NCI-H345 treated with DMSO at 0.1 percent for 48 hours (cell line): Measurements from ENCODE around the gene CEL.
"Not testable (repeated sequence)": the region's sequence is repeated elsewhere in the genome, so short reads cannot be mapped to it uniquely, and the experiment has no call there.

ENCODE experiments used
- DNase-seq: peaks from one replicate; lab custom pipeline; 2025; ENCODE audit not compliant: unreplicated experiment; lab: John Stamatoyannopoulos, UW

Gene CEL

DNA sequence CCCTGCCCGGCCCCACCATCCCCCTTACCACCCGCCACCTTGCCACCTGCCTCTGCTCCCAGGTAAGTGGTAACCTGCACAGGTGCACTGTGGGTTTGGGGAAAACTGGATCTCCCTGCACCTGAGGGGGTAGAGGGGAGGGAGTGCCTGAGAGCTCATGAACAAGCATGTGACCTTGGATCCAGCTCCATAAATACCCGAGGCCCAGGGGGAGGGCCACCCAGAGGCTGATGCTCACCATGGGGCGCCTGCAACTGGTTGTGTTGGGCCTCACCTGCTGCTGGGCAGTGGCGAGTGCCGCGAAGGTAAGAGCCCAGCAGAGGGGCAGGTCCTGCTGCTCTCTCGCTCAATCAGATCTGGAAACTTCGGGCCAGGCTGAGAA lies at the start of gene CEL:
Gene CEL, plus strand, starts transcription at position 218 of the 382 bp plus-strand sequence. Its CDS starts 22 bp downstream, at position 240.
- peak; percentile 81 for DNase-seq

DNA sequence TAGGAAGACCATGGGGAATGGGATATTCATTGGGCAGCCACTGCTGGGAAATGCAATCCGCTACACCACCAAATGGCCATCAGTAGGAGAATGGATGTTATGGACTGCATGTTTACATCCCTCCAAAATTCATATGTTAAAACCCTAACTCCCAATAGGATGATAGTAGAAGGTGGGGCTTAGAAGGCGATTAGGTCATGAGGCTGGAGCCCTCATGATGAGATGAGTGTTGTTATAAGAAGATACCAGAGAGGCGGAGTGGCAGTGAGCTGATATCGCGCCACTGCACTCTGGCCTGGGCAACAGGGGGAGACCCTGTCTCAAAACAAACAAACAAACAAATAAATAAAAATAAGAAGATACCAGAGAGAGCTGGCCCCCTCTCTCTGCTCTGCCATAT lies 47.1 kb upstream of the CEL start:
- DNase-seq: no peak

DNA sequence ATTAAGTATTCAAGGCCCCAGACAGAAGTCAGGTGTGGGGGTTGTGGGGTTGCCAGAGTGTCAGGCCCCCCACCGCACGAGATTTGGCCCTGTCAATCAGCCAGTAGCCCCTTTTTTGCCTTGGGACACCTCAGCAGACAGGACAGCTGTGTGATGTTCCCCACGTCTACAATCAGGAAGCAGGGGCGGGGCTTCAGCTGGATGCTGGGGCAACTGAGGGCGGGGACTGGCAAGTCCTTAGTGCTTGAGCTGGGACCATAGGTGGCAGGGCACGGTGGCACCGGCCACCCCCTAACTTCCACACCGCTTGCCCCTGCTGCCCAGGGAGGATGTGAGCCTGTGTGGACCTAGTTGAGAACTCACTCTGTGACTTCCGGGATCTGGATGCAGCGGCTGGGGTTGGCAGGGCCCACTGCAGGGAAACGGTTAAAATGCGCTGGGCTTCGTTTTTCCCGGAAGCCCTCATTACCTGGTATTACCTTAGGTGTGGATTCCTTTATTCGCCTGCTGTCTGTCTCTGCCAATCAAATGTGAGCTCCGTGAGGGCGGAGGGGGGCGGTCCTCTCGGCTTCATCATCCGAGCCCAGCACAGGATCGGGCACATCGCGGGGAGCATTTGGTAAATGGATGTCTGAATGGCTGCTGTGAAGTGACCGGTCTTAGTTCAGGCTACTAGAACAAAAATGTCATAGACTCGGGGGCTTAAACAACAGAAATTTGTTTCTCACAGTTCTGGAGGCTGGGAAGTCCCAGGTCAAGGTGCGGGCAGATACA lies 38.5 kb upstream of the CEL start:
- DNase-seq: no peak

DNA sequence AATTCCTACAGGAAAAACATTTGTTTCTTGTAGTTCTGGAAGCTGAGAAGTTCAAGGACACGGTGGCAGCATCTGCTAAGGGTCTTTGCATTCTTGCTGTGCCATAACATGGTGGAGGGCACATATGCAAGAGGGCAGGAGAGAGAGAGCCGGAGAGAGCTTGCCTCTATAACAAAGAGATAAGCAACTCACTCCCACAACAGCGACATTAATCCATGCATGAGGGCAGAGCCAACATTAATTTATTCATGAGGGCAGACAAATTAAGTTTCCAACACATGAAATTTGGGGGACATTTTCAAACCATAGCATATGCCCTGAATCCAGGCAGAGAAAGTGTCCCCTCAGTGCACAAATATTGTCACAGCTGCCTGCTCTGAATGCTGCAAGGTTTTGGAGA lies 35.4 kb upstream of the CEL start:
- no peak for DNase-seq

DNA sequence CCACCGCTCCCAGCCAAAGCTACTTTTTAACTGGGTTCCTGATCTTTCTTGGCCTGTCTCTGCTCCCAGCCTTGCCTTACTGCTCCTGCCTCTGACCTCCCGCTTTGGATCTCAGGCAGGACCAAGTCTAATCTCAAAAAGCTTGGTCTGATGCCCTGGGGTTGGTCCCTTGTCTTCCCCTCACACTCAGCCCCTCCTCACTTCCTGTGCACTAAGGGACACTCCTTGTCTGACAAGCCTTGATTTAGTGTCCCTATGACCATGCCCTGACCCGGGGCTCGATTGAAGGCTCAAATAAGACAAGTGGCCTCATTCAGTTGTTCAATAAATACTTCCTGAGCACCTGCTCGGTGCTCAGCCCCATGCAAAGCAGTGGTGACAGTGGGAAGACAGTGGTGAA lies 34.6 kb upstream of the CEL start:
- no peak for DNase-seq

DNA sequence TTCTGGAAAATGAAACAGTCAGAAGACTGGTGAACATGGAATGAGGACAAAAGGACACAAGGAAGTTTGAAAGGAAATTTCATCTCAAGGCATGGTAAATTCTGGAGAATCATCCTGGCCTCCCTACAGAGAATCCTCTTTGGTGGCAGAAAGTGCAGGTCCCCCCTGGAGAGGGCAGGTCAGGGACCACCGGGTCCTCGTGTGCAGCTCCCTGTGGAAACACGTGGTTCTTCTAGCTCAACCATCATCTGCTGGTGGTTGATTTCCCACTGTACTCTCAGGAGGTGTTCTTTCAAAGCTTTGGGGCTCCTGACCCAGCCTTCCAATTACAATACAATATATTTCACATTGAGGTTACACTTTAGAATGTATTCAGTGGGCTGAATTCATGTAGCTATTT lies 33.6 kb upstream of the CEL start:
- DNase-seq: no peak

DNA sequence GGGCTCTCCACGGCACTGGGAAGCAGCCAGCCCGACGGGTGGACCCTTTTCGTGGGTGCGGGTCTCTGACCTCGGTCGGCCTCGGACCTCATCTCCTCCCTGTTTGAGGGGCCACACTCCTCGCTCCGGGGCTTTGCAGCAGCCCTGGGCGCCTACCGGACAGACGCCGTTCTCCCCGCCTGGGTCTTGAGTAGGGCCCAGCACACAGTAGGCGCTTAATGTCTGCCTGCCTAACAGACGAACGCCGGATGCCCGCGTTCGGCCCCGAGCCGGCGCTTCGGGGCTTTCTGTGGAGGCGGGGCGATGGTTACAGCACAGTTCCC lies 31.8 kb upstream of the CEL start:
- DNase-seq: no peak

DNA sequence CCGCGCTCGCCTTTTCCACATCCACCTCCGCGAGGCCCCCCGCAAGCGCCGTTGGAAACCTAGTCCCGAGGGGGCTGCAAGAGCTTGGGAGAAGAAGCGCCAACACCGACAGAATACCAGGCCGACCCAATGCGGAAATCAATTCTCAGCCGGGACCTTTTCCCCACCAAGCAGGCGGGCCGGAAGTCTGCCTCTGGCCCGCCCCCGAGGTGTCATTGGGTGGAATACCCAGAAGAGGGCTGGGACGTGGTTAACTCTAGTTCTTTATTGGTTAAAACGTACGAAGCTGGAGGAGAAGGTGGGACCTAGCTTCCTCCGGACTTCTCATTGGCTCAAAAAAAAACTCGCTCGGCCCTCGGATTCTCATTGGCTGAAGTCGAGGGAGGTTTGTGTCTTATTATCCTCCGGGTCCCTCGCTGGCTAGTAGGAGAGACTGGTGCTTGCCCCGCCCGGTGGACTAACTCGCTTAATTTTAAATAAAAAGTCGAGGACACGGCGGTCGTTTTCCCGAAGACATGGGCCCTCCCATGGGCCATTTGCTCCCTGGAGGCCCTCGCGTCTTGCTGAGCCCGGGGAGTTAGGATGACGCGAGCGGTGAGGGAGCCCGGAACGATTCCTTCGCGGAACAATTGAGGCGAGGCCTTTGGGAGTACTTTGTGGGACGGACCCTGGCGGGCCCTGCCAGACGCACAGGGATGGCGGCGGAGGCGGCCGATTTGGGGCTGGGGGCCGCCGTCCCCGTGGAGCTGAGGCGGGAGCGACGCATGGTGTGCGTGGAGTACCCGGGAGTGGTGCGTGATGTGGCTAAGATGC lies 31.3 kb upstream of the CEL start, which contains the start of gene GTF3C5:
Gene GTF3C5, plus strand, starts transcription at position 681 of the 813 bp plus-strand sequence. Its CDS starts 15 bp downstream, at position 696.
- peak; percentile 99 for DNase-seq

DNA sequence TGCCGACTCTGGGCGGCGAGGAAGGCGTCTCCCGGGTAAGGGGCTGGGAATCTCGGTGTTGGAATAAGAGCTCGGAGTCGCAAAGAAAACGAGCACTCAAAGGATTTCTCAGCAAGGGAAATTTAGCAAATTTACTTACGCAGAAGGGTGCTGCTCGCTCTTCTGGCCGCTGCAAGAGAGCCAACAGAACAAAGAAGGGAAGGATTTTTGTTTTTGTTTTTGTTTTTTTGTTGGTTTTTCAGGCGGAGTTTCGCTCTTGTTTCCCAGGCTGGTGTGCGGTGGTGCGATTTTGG lies 30.7 kb upstream of the CEL start:
- no peak for DNase-seq

DNA sequence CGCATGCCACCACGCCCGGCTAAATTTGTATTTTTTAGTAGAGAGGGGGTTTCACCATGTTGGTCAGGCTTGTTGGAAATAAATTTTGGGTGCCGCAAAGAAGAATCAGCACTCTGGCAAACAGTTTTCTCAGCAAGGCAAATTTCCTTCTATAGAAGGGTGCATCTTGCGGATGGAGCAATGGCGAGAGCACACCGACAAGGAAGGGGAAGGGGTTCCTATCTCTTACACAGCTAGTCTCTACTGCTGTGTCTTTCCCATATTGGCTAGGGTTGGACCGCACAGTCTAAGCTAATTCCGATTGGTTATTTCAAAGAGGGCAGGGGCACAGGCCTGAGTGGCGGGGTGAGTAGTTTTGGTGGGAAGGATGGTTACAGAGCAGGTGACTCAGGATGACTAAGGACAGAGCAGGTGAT lies 30.3 kb upstream of the CEL start:
- no peak for DNase-seq

DNA sequence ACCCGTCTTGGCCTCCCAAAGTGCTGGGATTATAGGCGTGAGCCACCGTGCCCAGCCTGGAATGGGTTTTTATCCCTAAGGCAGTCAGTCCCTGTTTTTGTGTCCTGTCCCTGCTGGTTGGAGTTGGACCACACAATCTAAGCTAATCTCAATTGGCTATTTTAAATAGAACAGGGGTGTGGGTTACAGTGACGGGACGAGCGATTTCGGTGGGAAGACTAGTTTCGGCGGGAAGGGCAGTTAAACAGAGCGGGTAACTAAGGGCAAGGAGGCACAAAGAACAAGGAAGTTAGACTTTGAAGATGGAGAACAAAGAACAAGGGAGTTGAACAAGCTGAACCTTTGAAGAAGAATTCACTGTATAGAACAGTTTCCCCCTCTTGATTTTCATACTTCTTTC lies 29.6 kb upstream of the CEL start:
- no peak for DNase-seq

DNA sequence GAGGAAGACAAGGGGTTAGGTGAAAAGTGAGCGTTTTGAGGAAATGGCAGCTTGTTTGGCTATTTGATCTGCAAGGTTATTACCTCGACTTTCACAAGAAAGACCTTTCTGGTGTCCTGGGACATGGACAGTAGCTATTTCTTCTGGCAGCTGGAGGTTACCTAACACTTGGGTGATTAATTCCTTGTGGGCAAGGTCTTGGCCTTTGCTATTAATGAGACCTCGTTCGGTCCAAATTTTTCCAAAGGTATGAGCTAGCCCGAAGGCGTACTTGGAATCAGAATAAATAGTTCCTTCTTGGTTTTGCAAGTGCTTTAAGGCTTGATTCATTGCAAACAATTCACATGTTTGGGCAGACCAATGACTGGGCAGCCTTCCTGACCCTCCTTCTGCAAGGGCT lies 26.1 kb upstream of the CEL start:
- DNase-seq: no peak

DNA sequence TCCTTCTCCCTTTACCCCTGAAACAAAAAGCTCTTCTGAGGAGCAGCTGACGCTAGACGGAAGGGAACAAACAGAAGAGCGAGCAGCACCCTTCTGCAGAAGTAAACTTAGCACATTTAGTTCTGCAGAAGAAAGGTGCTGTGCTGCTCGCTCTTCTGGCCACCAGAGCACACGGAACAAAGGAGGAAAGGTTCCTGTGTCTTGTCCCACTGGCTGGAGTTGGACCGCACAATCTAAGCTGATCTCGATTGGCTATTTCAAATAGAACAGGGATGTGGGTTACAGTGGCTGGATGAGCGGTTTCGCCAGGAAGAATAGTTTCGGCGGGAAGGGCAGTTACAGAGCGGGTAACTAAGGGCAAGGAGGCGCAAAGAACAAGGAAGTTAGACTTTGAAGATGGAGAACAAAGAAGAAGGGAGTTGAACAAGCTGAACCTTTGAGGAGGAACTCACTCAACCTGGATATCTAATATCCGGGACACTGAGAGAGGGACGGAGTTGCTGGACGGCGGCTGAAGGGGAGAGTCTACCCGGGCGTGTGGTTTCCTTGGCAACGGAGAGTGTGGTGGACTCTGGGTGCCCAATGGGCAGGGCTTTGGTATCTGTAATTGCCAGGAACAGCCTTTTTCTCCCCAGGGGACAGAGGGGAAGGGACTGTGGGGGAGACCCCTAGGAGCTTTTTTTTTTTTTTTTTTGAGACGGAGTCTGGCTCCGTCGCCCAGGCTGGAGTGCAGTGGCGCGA lies 23.8 kb upstream of the CEL start:
- DNase-seq: no peak

DNA sequence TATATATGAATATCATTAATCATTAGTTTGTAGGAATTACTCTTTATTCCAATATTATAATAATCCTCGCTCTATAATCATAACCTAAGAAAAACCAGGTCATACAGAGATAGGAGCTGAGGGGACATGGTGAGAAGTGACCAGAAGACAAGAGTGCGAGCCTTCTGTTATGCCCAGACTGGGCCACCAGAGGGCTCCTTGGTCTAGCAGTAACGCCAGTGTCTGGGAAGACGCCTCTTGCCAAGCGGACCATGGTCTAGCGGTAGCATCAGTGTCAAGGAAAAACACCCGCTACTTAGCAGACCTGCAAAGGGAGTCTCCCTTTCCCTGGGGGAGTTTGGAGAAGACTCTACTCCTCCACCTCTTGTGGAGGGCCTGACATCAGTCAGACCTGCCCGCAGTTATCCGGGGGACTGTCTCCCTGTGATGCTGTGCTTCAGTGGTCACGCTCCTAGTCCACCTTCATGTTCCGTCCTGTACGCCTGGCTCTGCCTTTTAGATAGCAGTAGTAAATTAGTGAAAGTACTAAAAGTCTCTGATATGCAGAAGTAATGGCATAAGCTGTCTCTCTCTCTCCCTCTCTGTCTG lies 20.8 kb upstream of the CEL start:
- not testable (repeated sequence) for DNase-seq

DNA sequence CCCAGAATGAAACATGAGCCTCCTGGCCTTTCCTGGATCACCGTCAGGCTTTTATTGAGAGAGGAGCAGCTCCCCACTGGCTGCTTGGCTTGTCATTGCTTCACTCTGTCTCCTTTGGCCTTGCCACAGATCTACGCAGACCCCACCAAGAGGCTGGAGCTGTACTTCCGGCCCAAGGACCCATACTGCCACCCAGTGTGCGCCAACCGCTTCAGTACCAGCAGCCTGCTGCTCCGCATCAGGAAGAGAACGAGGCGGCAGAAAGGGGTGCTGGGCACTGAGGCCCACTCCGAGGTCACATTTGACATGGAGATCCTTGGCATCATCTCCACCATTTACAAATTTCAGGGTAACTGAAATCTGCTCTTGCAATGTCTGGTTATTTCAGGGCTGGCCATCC lies 19.8 kb upstream of the CEL start:
- DNase-seq: no peak

DNA sequence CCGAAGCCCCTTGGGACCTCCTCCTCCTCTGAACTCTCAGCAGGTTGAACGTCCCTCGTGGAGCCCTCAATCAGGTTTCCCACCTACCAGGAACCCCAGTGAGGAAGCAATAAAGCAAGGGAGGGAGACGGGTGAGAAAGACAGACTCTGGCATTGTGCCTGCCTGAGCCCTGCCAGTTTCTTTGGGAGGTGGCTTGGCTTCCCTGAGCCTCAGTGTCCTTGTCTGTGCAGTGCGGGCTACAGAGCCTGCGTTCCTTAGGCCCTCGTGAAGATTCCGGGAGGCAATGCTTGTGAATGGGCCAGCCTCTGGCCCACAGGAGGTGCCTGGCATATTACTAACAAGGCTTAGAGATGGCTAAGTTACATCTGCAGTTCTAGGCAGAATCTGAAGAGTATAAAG lies 19.1 kb upstream of the CEL start:
- no peak for DNase-seq

DNA sequence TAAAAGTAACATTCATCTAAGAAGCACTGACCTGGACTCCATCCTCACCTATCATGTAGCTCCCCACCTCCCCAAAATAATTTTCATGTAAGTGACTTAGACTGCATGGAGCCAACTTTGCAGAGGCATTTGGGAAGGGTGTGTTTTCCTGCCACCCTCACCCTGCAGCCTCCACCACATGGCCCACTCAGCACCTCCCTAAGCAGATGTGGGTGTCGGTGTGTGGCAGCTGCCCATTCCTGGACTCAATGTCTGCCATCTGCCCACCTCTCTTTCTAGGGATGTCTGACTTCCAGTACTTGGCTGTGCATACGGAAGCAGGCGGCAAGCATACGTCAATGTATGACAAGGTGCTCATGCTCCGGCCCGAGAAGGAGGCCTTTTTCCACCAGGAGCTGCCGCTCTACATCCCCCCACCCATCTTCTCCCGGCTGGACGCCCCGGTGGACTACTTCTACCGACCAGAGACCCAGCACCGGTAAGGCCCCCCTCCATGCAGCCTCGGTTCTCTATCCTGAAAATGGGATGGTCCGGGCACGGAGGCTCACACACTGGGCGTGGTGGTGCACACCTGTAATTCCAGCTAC lies 18.2 kb upstream of the CEL start:
- DNase-seq: no peak

DNA sequence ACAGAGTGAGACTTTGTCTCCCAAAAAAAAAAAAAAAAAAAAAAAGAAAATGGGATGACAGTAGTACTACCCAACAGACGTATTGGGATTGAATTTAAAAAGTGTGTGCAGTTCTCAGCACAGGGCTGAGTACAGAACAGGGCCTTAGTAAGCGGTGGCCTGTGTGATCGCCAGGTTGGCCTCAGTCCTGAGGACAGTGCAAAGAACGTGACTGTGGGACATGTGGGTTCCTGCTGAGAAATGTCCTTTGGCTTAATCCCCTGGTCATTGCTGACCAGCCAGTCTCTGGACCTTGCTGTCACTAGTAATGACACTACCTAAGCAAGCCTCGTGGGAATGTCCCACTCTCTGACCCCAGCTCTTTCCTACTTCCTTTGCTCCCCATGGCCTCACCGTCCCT lies 17.7 kb upstream of the CEL start:
- no peak for DNase-seq

DNA sequence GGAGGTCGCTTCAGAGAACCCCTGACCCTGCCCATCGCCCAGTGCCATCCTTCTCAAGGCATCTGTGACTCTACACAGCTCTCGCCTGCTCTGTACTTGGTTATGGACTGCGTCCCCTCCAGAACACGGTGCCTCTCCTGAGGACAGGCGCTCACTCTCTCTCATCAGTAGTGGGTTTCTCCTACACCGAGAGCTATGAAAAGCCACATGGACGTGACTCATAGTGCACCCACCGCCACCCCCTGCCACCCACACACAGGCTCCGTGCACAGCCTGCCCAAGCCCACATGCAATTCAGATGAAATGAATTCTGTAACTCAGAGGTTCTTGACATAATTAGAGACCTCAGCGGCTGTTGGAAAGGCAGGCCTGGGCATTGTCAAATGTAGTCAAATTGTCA lies 17.1 kb upstream of the CEL start:
- DNase-seq: no peak

DNA sequence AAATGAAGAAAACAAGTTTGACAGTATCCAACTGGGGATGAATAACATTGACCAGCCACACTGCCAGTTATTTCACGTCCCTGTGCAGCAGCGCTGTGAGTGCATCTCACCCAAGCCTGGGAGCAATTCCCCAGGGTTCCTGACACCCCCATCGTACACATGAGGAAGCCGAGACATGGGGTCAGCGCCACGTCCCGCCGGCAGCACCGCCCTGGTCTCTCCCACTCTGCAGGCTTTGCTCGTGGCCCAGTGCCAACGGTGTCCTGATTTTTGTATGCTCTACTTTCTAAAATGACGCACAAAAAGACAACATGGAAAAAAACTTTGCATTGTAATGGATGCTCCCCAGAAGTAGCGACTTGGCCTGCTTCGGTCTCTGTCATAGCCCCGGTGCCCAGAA lies 16.6 kb upstream of the CEL start:
- DNase-seq: no peak

DNA sequence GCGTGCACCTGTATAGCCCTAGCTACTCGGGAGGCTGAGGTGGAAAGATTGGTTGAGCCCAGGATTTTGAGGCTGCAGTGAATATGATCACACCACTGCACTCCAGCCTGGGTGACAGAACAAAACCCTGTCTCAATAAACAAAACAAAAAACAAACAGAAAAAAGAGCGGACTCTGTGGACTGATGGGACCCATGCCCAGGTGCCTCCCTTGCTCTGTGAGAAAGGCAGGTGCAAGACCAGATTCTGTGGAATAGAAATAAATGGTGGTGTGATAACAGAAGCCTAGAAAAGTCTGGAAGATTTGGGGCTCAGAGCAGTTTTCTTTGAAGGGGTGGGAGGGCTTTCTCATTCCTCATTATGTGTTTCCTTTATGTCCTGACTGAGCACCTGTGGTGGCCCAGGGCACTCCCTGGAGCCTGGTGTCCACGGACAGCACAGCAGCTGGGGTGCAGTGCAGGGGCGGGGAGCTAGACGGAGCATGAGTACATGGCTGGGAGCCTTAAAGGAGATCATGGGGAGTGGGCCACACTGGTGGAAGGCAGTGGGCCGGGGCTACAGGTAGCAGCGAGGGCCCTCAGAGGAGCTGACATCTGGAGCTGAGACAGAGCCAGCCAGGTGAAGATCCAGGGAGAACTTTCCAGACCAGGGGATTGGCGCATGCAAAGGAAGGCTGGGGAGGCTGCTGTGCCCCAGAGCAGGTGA lies 15.4 kb upstream of the CEL start:
- DNase-seq: no peak
